HEK293 (cell line): ENCODE data around the gene CDO1.

ENCODE experiments used
- CTCF ChIP-seq: fragments of 450-650 bp; formaldehyde crosslinking; IDR thresholded peaks from 2 replicates; pipeline ENCODE4 v1.5.1; 2016; ENCODE audit warnings: missing biosample characterization, missing genetic modification characterization
- HOXA7 ChIP-seq: sonication (generic); formaldehyde crosslinking; IDR thresholded peaks from 2 replicates; pipeline ENCODE4 v1.8.1; 2022; ENCODE audit warnings: missing genetic modification reagents, borderline replicate concordance
- KLF16 ChIP-seq: fragments of 450-650 bp; formaldehyde crosslinking; IDR thresholded peaks from 2 replicates; pipeline ENCODE4 v1.5.1; 2017; ENCODE audit warnings: missing biosample characterization, missing genetic modification characterization
- PATZ1 ChIP-seq: fragments of 450-650 bp; formaldehyde crosslinking; IDR thresholded peaks from 2 replicates; pipeline ENCODE4 v1.5.1; 2016; ENCODE audit warnings: missing biosample characterization, missing genetic modification characterization
- PRDM4 ChIP-seq: fragments of 450-650 bp; formaldehyde crosslinking; IDR thresholded peaks from 2 replicates; pipeline ENCODE4 v1.5.1; 2017; ENCODE audit warnings: missing biosample characterization, missing genetic modification characterization
- YY1 ChIP-seq: fragments of 450-650 bp; formaldehyde crosslinking; IDR thresholded peaks from 2 replicates; pipeline ENCODE4 v1.5.1; 2018; ENCODE audit warnings: missing biosample characterization, missing genetic modification characterization
- ZBTB49 ChIP-seq: fragments of 450-650 bp; formaldehyde crosslinking; IDR thresholded peaks from 2 replicates; pipeline ENCODE4 v1.5.1; 2016; ENCODE audit warnings: missing biosample characterization, missing genetic modification characterization, low read depth
- ZNF274 ChIP-seq, 2 experiments: fragments of 200-500 bp in 1 of 2; fragments of 450-650 bp in 1 of 2; sonication (Bioruptor generic) in 1 of 2; formaldehyde crosslinking in 1 of 2; IDR thresholded peaks; 2 replicates each; pipeline versions ENCODE4 v1.5.1 to v1.6.1; 2014 to 2016; ENCODE audit warnings: borderline replicate concordance in 1 of 2, inconsistent platforms in 1 of 2, low read length in 1 of 2, missing biosample characterization in 1 of 2, missing genetic modification characterization in 1 of 2
- ZNF324 ChIP-seq: fragments of 450-650 bp; formaldehyde crosslinking; IDR thresholded peaks from 2 replicates; pipeline ENCODE4 v1.5.1; 2016; ENCODE audit warnings: missing biosample characterization, missing genetic modification characterization
- ZNF488 ChIP-seq: fragments of 450-650 bp; formaldehyde crosslinking; IDR thresholded peaks from 2 replicates; pipeline ENCODE4 v1.5.1; 2016; ENCODE audit warnings: missing biosample characterization, missing genetic modification characterization
- ZNF513 ChIP-seq: fragments of 450-650 bp; IDR thresholded peaks from 2 replicates; pipeline ENCODE4 v1.5.1; 2018; ENCODE audit warnings: missing biosample characterization, missing genetic modification characterization
- ZNF580 ChIP-seq: fragments of 450-650 bp; formaldehyde crosslinking; IDR thresholded peaks from 2 replicates; pipeline ENCODE4 v1.5.1; 2016; ENCODE audit warnings: missing biosample characterization, missing genetic modification characterization
- ZNF626 ChIP-seq: fragments of 450-650 bp; sonication (Bioruptor Pico); formaldehyde crosslinking; IDR thresholded peaks from 2 replicates; pipeline ENCODE4 v1.5.1; 2018; ENCODE audit warnings: missing biosample characterization, missing genetic modification characterization, inconsistent platforms

GRCh38 chr5:115772731-115773475 lies 43.6 kb downstream of the CDO1 start:
- TF ChIP-seq PATZ1 (tag by site-specific recombination) (no peak), ZBTB49 (tag by site-specific recombination) (no peak), CTCF (tag by site-specific recombination) (no peak), YY1 (tag by site-specific recombination) (no peak), KLF16 (tag by site-specific recombination) (no peak), ZNF580 (tag by site-specific recombination) (no peak), ZNF274 (IDR thresholded peaks at IDR 0.05; ENCODE audit: low read length) (no peak), ZNF274 (tag by site-specific recombination; IDR thresholded peaks at IDR 0.05; ENCODE audit: borderline replicate concordance) (no peak), ZNF324 (tag by site-specific recombination) (no peak), PRDM4 (tag by site-specific recombination) (no peak), ZNF626 (tag by site-specific recombination) (no peak), HOXA7 (CRISPR knock-in tag) (no peak), ZNF513 (tag by site-specific recombination) (no peak), ZNF488 (tag by site-specific recombination) (no peak)
